Stimulated activated CD4-positive, alpha-beta T cell treated with anti-CD3 and anti-CD28 coated beads, Interleukin-4, amount 100 ng/mL, for 48 hours (primary cell): ENCODE measurements around the gene TRIM7.
"Not testable (repeated sequence)": the region's sequence is repeated elsewhere in the genome, so short reads cannot be mapped to it uniquely, and the experiment has no call there.

ENCODE experiments used
- DNase-seq, 2 donors: peaks; one replicate each; pipeline ENCODE4 v3.0.0-alpha.2; 2020; ENCODE audit warnings: low read depth in 2 of 2

TRIM7 gene

GRCh38 chr5:181151146-181151545 is 53.9 kb downstream of the TRIM7 start:
- no peak for DNase-seq

- no peak for DNase-seq
Observed at GRCh38 chr5:181149806-181150733, 54.9 kb downstream of the TRIM7 start.

GRCh38 chr5:181149355-181149754 is 55.6 kb downstream of the TRIM7 start:
- DNase-seq, result no peak

- DNase-seq, result not testable (repeated sequence)
Observed at GRCh38 chr5:181146927-181147636, 57.9 kb downstream of the TRIM7 start, which contains the start of gene OR2V2. TSS of gene OR2V2 (plus strand) at chr5:181147586. CDS start at chr5:181154943, 7,357 bp downstream.

- DNase-seq, result no peak
Observed at GRCh38 chr5:181145133-181145532, 59.9 kb downstream of the TRIM7 start.
